ENCODE measurements around the gene ZNF18.

The ZNF18 gene

GRCh38 chr17:11997147-11997971 is at the start of gene ZNF18:
TSS of gene ZNF18 (minus strand) at chr17:11997475. CDS start at chr17:11992829, 4,646 bp downstream.
- no peaks in the 10 kb centered on the region for H3K9me3 ChIP-seq (ENCODE audit: control insufficient read depth, insufficient read depth, low read length)
- no peaks in the 10 kb centered on the region for H3K36me3 ChIP-seq (ENCODE audit: control insufficient read depth, insufficient read depth, low read length)
- H3K4me3 ChIP-seq (ENCODE audit: low read depth, low read length): peak within 1 kb of the TSS; percentile 93
- H3K27me3 ChIP-seq (ENCODE audit: control insufficient read depth, insufficient read depth, low read length): no peaks in the 10 kb centered on the region
- no peaks in the 10 kb centered on the region for H3K4me1 ChIP-seq (ENCODE audit: control insufficient read depth, insufficient read depth, low read length)
- peak within 1 kb of the TSS; percentile 76 for H3K9ac ChIP-seq (ENCODE audit: low read depth, low read length)

GRCh38 chr17:12046786-12047185 is 49.5 kb upstream of the ZNF18 start:
- no peak overlapping the region for H3K4me3 ChIP-seq (ENCODE audit: low read depth, low read length)

GRCh38 chr17:12043702-12044101 is 46.4 kb upstream of the ZNF18 start:
- Histone ChIP-seq H3K4me3 (ENCODE audit: low read depth, low read length) (no peak overlapping the region), H3K27me3 (ENCODE audit: control insufficient read depth, insufficient read depth, low read length) (no peaks in the 10 kb centered on the region), H3K36me3 (ENCODE audit: control insufficient read depth, insufficient read depth, low read length) (no peaks in the 10 kb centered on the region), H3K4me1 (ENCODE audit: control insufficient read depth, insufficient read depth, low read length) (peaks cover 21% of the 10 kb centered on the region), H3K9ac (ENCODE audit: low read depth, low read length) (no peak overlapping the region), H3K9me3 (ENCODE audit: control insufficient read depth, insufficient read depth, low read length) (no peaks in the 10 kb centered on the region)

More at GRCh38 chr17:12046786-12047185, 49.5 kb upstream of the ZNF18 start:
- Histone ChIP-seq H3K27me3 (ENCODE audit: control insufficient read depth, insufficient read depth, low read length) (no peaks in the 10 kb centered on the region), H3K9ac (ENCODE audit: low read depth, low read length) (no peak overlapping the region), H3K36me3 (ENCODE audit: control insufficient read depth, insufficient read depth, low read length) (no peaks in the 10 kb centered on the region), H3K4me1 (ENCODE audit: control insufficient read depth, insufficient read depth, low read length) (peaks cover 39% of the 10 kb centered on the region), H3K9me3 (ENCODE audit: control insufficient read depth, insufficient read depth, low read length) (no peaks in the 10 kb centered on the region)

- Histone ChIP-seq H3K4me1 (ENCODE audit: control insufficient read depth, insufficient read depth, low read length) (peaks cover 12% of the 10 kb centered on the region), H3K4me3 (ENCODE audit: low read depth, low read length) (no peak overlapping the region), H3K27me3 (ENCODE audit: control insufficient read depth, insufficient read depth, low read length) (no peaks in the 10 kb centered on the region), H3K9me3 (ENCODE audit: control insufficient read depth, insufficient read depth, low read length) (no peaks in the 10 kb centered on the region), H3K9ac (ENCODE audit: low read depth, low read length) (no peak overlapping the region), H3K36me3 (ENCODE audit: control insufficient read depth, insufficient read depth, low read length) (no peaks in the 10 kb centered on the region)
Observed at GRCh38 chr17:12041312-12041711, 44.0 kb upstream of the ZNF18 start.

GRCh38 chr17:12040478-12040877 is 43.2 kb upstream of the ZNF18 start:
- H3K9me3 ChIP-seq (ENCODE audit: control insufficient read depth, insufficient read depth, low read length): no peaks in the 10 kb centered on the region
- H3K27me3 ChIP-seq (ENCODE audit: control insufficient read depth, insufficient read depth, low read length): no peaks in the 10 kb centered on the region
- no peak overlapping the region for H3K9ac ChIP-seq (ENCODE audit: low read depth, low read length)
- peaks cover 4% of the 10 kb centered on the region for H3K4me1 ChIP-seq (ENCODE audit: control insufficient read depth, insufficient read depth, low read length)
- H3K36me3 ChIP-seq (ENCODE audit: control insufficient read depth, insufficient read depth, low read length): no peaks in the 10 kb centered on the region
- no peak overlapping the region for H3K4me3 ChIP-seq (ENCODE audit: low read depth, low read length)

GRCh38 chr17:12037970-12038369 is 40.7 kb upstream of the ZNF18 start:
- H3K4me3 ChIP-seq (ENCODE audit: low read depth, low read length): no peak overlapping the region
- H3K4me1 ChIP-seq (ENCODE audit: control insufficient read depth, insufficient read depth, low read length): no peaks in the 10 kb centered on the region
- no peaks in the 10 kb centered on the region for H3K9me3 ChIP-seq (ENCODE audit: control insufficient read depth, insufficient read depth, low read length)
- no peaks in the 10 kb centered on the region for H3K36me3 ChIP-seq (ENCODE audit: control insufficient read depth, insufficient read depth, low read length)
- H3K9ac ChIP-seq (ENCODE audit: low read depth, low read length): no peak overlapping the region
- no peaks in the 10 kb centered on the region for H3K27me3 ChIP-seq (ENCODE audit: control insufficient read depth, insufficient read depth, low read length)

- Histone ChIP-seq H3K27me3 (ENCODE audit: control insufficient read depth, insufficient read depth, low read length) (no peaks in the 10 kb centered on the region), H3K4me1 (ENCODE audit: control insufficient read depth, insufficient read depth, low read length) (peaks cover 4% of the 10 kb centered on the region), H3K9ac (ENCODE audit: low read depth, low read length) (no peak overlapping the region), H3K9me3 (ENCODE audit: control insufficient read depth, insufficient read depth, low read length) (no peaks in the 10 kb centered on the region), H3K4me3 (ENCODE audit: low read depth, low read length) (no peak overlapping the region), H3K36me3 (ENCODE audit: control insufficient read depth, insufficient read depth, low read length) (no peaks in the 10 kb centered on the region)
Observed at GRCh38 chr17:12035673-12036072, 38.4 kb upstream of the ZNF18 start.

- H3K9me3 ChIP-seq (ENCODE audit: control insufficient read depth, insufficient read depth, low read length): no peaks in the 10 kb centered on the region
- H3K4me3 ChIP-seq (ENCODE audit: low read depth, low read length): no peak overlapping the region
- H3K27me3 ChIP-seq (ENCODE audit: control insufficient read depth, insufficient read depth, low read length): no peaks in the 10 kb centered on the region
- no peak overlapping the region for H3K9ac ChIP-seq (ENCODE audit: low read depth, low read length)
- no peaks in the 10 kb centered on the region for H3K36me3 ChIP-seq (ENCODE audit: control insufficient read depth, insufficient read depth, low read length)
- peaks cover 5% of the 10 kb centered on the region for H3K4me1 ChIP-seq (ENCODE audit: control insufficient read depth, insufficient read depth, low read length)
Observed at GRCh38 chr17:12034538-12034937, 37.3 kb upstream of the ZNF18 start.

GRCh38 chr17:12028611-12029010 is 31.3 kb upstream of the ZNF18 start:
- Histone ChIP-seq H3K9me3 (ENCODE audit: control insufficient read depth, insufficient read depth, low read length) (no peaks in the 10 kb centered on the region), H3K4me1 (ENCODE audit: control insufficient read depth, insufficient read depth, low read length) (peaks cover 11% of the 10 kb centered on the region), H3K9ac (ENCODE audit: low read depth, low read length) (no peak overlapping the region), H3K27me3 (ENCODE audit: control insufficient read depth, insufficient read depth, low read length) (no peaks in the 10 kb centered on the region), H3K36me3 (ENCODE audit: control insufficient read depth, insufficient read depth, low read length) (no peaks in the 10 kb centered on the region), H3K4me3 (ENCODE audit: low read depth, low read length) (no peak overlapping the region)

- Histone ChIP-seq H3K9ac (ENCODE audit: low read depth, low read length) (no peak overlapping the region), H3K4me3 (ENCODE audit: low read depth, low read length) (no peak overlapping the region), H3K4me1 (ENCODE audit: control insufficient read depth, insufficient read depth, low read length) (peaks cover 11% of the 10 kb centered on the region), H3K27me3 (ENCODE audit: control insufficient read depth, insufficient read depth, low read length) (no peaks in the 10 kb centered on the region), H3K9me3 (ENCODE audit: control insufficient read depth, insufficient read depth, low read length) (no peaks in the 10 kb centered on the region), H3K36me3 (ENCODE audit: control insufficient read depth, insufficient read depth, low read length) (no peaks in the 10 kb centered on the region)
Observed at GRCh38 chr17:12027658-12028057, 30.4 kb upstream of the ZNF18 start.

- Histone ChIP-seq H3K9ac (ENCODE audit: low read depth, low read length) (no peak overlapping the region), H3K36me3 (ENCODE audit: control insufficient read depth, insufficient read depth, low read length) (no peaks in the 10 kb centered on the region), H3K9me3 (ENCODE audit: control insufficient read depth, insufficient read depth, low read length) (no peaks in the 10 kb centered on the region), H3K4me1 (ENCODE audit: control insufficient read depth, insufficient read depth, low read length) (peaks cover 13% of the 10 kb centered on the region), H3K27me3 (ENCODE audit: control insufficient read depth, insufficient read depth, low read length) (peaks cover 10% of the 10 kb centered on the region), H3K4me3 (ENCODE audit: low read depth, low read length) (no peak overlapping the region)
Observed at GRCh38 chr17:12024327-12024726, 27.1 kb upstream of the ZNF18 start.

- H3K4me3 ChIP-seq (ENCODE audit: low read depth, low read length): no peak overlapping the region
- H3K27me3 ChIP-seq (ENCODE audit: control insufficient read depth, insufficient read depth, low read length): peaks cover 10% of the 10 kb centered on the region
- H3K36me3 ChIP-seq (ENCODE audit: control insufficient read depth, insufficient read depth, low read length): no peaks in the 10 kb centered on the region
- H3K4me1 ChIP-seq (ENCODE audit: control insufficient read depth, insufficient read depth, low read length): peaks cover 13% of the 10 kb centered on the region
- no peak overlapping the region for H3K9ac ChIP-seq (ENCODE audit: low read depth, low read length)
- no peaks in the 10 kb centered on the region for H3K9me3 ChIP-seq (ENCODE audit: control insufficient read depth, insufficient read depth, low read length)
Observed at GRCh38 chr17:12022310-12022709, 25.0 kb upstream of the ZNF18 start.

Measured in iPS-15b (cell line).